DND-41 (cell line): Measurements from ENCODE around the gene SPSB3.

Experiments
- CTCF ChIP-seq: IDR thresholded peaks from 2 replicates; pipeline ENCODE4 v1.5.1; 2012; ENCODE audit warnings: borderline replicate concordance, low read length, moderate library complexity, mild to moderate bottlenecking; ENCODE audit not compliant: poor library complexity, severe bottlenecking; ENCODE audit errors: extremely low read depth
- EZH2 ChIP-seq: IDR thresholded peaks from 3 replicates; pipeline ENCODE4 v1.6.1; 2012; ENCODE audit warnings: borderline replicate concordance, low read depth, mild to moderate bottlenecking, moderate library complexity, low read length, inconsistent platforms; ENCODE audit not compliant: severe bottlenecking

GRCh38 chr16:1787322-1788094, 5.1 kb upstream of the SPSB3 start:
- TF ChIP-seq CTCF: no peak
- TF ChIP-seq EZH2: no peak
